NCI-H1092 treated with DMSO at 0.1 percent for 48 hours (cell line): ENCODE results near the gene CYTH2.

ENCODE experiments used
- DNase-seq: peaks from one replicate; lab custom pipeline; 2025; lab: John Stamatoyannopoulos, UW

CYTH2 gene

GRCh38 chr19:48495396-48495795, 26.2 kb downstream of the CYTH2 start:
- DNase-seq = no peak

GRCh38 chr19:48496959-48497727, 28.0 kb downstream of the CYTH2 start:
- DNase-seq = no peak

GRCh38 chr19:48497728-48498594, 28.8 kb downstream of the CYTH2 start:
- DNase-seq = no peak

GRCh38 chr19:48498595-48499311, 29.6 kb downstream of the CYTH2 start:
- DNase-seq = no peak

GRCh38 chr19:48499316-48500090, 30.3 kb downstream of the CYTH2 start:
- DNase-seq = no peak

- DNase-seq = no peak
Observed at GRCh38 chr19:48500830-48501493, 31.8 kb downstream of the CYTH2 start.

GRCh38 chr19:48501494-48502349, 32.6 kb downstream of the CYTH2 start:
- DNase-seq = no peak

GRCh38 chr19:48502350-48503018, 33.3 kb downstream of the CYTH2 start:
- DNase-seq = no peak

- DNase-seq = peak; percentile 32
Observed at GRCh38 chr19:48506138-48506733, 37.1 kb downstream of the CYTH2 start.

GRCh38 chr19:48507911-48508439, 38.8 kb downstream of the CYTH2 start:
- no peak for DNase-seq

- no peak for DNase-seq
Observed at GRCh38 chr19:48508729-48509411, 39.7 kb downstream of the CYTH2 start.

- DNase-seq = no peak
Observed at GRCh38 chr19:48509467-48510194, 40.5 kb downstream of the CYTH2 start.

- DNase-seq = peak; percentile 20
Observed at GRCh38 chr19:48510421-48511268, 41.5 kb downstream of the CYTH2 start.

- DNase-seq = no peak
Observed at GRCh38 chr19:48511321-48511731, 42.2 kb downstream of the CYTH2 start.

- peak; percentile 12 for DNase-seq
Observed at GRCh38 chr19:48511800-48512503, 42.8 kb downstream of the CYTH2 start, which contains the start of gene LMTK3. TSS of gene LMTK3 (minus strand) at chr19:48511835. CDS start at chr19:48511576, 259 bp downstream.
